SU-DHL-6 (cell line): ENCODE measurements around the gene TBC1D9B.

Experiments
- CTCF ChIP-seq: fragments of 200-600 bp; sonication (generic); IDR thresholded peaks from one replicate; pipeline ENCODE4 v1.5.1; 2017; ENCODE audit warnings: antibody characterized with exemption, mild to moderate bottlenecking, low read length, moderate library complexity; ENCODE audit not compliant: insufficient read depth, poor library complexity, severe bottlenecking
- EZH2phosphoT487 ChIP-seq: fragments of 200-600 bp; sonication (generic), shearing (Covaris generic); conservative IDR thresholded peaks from 2 replicates; pipeline ENCODE4 v1.6.1; 2018; ENCODE audit warnings: mild to moderate bottlenecking, antibody characterized with exemption, low read length, moderate library complexity, mixed read lengths

DNA sequence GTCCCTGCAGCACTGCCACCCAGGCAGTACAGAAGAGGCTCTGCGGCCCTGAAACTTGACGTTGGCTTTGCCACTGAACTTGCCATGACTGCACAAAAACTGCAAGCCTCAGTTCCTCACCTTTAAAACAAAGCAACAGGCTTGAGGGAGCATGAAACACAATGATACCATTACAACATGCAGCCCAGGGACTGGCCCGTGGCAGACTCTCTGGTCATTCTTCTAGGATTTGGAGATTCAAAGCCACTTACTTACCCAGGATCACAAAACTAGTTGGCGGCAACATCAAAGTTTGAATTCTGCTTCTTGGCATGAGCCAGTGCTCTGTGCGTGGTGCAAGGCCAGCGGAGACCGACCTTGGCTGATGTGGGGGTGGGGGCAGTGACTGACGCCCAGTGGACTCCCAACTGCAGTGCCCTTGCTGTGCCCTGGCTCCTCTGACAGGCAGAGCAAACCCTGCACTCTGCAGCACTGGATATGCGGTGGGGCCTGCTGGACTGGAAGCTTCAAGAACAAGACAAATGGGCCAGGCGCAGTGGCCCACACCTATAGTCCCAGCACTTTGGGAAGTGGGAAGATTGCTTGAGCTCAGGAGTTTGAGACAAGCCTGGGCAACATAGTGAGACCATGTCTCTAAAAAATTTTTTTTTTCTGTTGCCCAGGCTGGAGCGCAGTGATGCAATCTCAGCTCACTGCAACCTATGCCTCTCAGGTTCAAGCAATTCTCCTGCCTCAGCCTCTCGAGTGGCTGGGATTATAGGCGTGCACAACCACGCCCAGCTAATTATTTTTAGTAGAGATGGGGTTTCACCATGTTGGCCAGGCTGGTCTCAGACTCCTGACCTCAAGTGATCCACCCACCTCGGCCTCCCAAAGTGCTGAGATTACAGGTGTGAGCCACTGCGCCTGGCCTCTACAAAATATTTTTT is 68.1 kb downstream of the TBC1D9B start:
- TF ChIP-seq CTCF = no peak
- TF ChIP-seq EZH2phosphoT487 = no peak
